ENCODE results near the gene SEC23IP.

The SEC23IP gene

DNA sequence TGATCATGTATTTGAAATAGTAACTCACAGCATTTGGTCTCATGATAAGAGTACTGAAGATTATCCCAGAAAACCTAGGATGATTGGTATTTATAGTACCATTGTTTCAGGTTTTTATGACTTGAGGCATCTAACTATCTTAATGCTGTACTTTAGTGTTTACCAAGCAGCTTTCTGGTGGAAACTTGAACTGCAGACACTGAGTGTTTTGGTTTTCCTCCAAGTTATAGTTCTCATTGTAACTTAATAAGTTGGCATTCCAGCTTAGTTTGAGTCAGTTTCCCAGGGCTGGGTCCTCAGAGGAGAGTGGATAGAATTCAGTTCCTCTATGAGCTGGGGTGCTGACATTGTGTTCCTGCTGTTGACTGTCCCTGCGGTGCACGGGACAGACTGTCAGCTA is 50.4 kb downstream of the SEC23IP start:
- DNase-seq = no peak

DNA sequence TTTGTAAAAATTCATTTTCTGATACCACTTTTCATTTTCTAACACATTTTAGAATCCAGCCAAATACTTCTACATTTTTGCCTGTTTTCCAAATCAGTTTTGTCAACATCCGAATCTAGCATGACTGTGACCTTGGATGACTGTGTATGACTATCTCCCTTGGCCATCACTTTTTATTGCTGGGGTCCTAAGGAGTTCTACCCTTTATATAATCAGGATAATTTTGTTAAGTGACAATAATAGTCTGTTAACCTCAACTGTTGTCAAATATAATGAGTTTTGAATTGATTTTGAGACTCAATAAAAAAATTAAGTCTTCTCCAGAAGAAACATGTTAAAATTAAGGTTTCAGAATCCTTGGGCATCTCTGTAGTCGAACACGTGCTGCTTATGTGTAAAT is 53.3 kb downstream of the SEC23IP start:
- no peak for DNase-seq

DNA sequence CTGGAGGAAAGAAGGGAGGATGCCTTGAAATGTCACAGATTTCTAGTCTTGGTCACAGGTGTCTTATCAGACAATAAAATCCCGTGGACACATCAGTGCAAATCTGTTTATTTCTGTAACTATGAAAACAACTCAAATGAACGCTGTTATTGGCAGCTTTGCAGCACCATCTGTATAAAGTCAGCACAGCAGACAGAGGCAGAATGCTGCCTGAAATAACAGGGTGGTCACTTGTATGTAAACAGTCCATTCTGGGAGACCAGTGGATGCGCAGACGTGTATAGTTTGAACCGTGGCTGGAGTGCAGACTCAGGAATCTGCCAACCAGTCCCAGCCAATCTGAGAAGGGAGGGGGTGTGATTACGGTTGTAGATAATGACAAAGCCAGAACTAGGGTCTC is 54.8 kb downstream of the SEC23IP start:
- no peak for DNase-seq

DNA sequence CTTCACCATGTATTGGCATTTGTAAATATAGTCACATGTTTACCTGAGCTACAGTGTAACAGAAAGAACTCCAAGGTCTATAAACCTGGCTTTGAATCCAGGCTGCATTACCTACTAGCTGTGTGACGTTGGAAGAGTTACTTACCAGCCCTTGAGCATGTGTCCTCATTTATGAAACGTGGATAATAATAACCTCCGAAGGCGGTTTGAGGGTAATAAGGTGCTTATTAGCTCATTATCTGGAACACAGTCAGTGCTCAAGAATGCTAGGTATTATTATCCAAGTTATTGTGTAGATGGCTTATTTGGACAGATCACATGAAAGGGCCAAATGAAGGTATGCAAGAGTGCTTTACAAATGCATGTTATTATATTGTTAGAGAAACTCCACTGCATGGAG is 64.9 kb downstream of the SEC23IP start:
- DNase-seq = no peak

DNA sequence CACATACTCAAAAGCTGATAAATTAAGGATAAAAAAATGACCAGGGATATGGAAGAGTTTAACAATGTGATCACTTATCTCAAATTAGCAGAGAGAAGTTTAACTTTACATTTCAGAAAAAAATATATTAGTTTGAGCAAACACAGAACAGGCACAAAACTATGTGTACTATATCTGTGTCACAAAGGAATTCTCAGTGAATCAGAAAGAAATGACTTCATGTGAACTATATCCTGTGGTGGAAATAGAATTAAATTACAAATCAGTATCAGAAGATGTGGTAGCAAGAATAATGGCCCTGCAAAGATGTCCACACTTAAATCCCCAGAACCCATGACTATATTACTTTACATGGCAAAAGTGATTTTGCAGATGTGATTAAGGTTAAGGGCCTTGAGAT is 70.3 kb downstream of the SEC23IP start:
- DNase-seq = no peak

DNA sequence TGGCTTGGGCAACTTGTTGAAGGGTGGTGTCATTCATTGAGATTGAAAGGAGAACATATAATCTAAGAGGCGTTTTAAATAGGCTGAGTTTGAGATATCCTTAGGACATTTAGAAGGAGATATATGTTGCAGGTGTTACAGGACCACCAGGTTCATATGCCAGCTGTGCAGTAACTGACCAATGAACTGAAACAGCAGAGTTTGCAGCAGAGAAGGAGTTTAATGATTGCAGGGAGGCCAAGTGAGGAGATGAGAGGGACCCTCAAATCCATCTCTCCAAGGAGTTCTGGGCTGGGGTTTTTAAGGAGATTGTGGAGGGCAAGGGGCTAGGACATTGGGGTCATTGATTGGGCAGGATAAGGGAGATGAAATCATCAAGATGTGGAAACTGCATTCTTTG is 74.5 kb downstream of the SEC23IP start:
- no peak for DNase-seq

DNA sequence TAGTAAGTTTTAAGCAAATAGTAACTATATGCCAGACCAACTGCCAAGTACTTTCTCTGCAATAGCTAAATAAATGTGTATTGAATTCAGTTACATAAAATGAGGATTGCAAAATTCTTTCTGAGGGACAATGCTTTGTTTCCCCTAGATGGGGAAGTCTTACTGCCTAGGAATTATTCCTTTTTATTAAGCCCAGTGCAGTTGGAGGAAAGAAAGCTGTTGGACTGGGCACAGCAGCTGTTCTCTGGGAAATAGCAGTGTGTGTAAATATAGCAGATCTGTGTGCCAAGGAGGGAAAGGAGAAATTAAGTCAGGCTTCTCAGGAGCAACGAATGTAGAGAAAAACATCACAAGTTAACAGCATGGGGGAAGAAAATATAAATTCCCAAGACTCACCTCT is 77.1 kb downstream of the SEC23IP start:
- no peak for DNase-seq

DNA sequence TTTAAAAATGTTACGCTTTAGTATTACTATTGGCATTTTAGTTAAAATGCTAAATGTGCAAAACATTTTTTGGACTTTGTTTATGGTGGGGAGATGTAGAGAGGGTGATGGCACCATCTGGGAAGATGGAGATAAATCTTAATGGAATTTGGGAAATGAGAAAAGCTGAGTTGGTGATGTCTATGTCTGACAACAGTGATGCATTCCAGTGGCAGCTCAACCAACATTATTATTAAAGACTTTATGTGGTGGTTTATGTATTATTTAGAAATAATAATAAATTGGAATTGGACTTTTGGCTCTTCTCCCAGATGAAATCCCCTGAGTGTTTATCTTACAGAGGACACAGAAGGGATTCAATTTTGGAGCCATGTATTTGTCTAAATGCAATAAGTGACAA is 77.6 kb downstream of the SEC23IP start:
- DNase-seq = no peak

DNA sequence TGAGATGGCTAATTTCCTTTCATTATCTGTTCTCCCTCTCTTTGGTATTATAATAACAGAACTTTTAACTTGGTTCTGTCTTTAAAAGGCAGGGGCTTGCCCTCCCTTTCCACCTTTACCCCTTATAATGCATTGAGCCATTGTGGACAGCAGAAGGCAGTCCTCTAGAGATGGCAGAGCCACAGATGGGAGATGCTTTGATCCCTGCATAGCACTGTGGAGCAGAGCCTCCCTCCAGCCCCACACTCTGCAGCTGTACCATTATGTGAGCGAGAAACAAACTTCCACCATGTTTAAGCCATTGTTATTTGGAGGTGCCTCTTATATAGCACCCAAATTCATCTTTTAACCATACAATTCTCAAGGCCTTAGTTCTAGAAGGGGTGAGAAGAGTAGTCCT is 78.4 kb downstream of the SEC23IP start:
- DNase-seq = no peak

DNA sequence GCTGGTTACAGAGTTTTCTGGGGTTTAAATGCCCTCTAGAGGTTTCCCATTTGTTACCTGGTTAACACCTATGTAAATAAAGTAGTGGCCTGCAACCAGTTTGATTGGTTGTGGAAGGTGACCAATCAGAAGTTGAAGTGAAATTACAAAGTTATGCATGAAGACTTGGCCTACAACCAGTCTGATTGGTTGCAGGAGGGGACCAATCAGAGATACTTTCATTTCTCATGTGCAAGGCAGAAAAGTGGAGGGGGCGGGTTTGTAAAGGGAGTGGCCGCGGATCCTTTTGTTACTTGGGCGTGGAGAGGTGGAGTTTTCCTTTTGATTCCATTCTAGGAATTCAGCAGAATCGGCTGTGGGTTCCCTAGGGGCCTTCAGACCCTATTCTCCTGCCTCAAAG is 80.8 kb downstream of the SEC23IP start:
- peak; percentile 16 for DNase-seq

DNA sequence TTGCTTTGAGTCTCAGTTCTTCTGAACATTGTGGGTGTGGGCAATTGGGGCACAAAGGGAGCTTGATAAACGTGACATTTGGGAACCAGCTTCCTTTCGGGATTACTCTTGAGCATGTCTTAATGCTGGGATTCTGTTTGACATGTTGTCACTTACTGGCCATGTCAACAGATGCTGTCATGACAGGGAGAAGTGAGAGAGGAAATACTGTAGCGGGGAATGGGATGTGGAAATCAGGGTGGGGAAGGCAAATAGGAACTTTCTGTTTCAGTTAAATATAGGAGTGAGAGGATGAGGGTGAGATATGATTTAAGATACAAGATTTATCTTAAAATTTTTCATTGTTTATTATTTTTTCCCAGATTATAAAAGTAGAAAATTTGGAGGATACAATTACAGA is 83.9 kb downstream of the SEC23IP start:
- DNase-seq = no peak

DNA sequence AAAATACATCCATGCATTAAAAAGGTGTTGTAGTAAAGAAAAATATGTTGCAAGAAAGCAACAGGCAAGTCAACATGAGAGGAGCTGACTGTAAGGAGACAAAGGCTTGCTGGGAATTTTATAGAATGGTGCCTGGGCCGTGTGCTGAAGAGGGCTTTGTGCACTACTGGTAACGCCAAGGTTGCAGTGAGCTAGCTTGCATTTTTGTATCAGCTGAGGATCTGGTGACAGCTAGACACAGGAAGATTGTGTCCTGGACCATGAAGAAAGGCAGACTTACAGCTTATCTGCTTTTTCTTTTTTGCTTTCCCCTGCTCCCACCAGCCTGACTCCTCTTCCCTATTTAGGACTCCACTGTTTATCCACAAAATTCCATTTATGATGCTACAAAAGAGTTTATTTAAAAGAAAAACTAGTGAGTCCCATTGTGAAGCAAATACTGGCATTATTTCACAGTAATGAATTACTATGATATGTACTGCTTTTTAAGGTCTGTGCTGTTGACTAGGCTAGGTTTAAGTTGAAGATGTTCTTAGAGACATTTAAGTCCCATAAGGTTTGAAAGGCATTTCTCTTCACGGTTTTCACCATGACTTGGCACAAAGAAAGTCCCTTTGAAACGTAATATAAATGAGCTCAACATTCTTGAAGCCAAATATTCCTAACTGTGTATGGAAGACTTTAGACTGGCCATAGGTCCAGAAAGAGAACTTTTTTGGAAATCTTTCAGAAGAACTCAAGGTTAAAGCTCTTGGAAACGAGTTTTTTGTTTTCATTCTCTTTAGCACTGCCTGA is 88.6 kb downstream of the SEC23IP start:
- DNase-seq = no peak

DNA sequence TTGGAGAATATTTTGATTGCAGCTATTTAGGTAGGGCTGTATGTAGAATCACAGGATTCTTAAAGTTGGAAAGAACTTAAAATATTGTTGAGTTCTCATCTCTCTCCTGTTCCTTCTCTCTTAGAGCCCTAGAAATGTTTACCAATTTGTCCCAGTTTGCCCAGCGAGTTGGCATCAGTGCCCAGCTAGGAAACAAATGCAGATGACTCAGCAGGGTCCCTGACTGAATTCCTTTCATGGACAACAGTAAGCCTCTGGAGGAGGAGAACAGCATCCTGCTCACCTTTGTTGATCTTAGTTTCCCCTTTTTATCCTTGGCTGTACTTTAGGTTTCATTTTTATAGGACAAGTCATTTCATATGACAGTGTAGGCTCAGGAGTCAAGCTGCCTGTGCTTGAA is 89.3 kb downstream of the SEC23IP start:
- DNase-seq = no peak

DNA sequence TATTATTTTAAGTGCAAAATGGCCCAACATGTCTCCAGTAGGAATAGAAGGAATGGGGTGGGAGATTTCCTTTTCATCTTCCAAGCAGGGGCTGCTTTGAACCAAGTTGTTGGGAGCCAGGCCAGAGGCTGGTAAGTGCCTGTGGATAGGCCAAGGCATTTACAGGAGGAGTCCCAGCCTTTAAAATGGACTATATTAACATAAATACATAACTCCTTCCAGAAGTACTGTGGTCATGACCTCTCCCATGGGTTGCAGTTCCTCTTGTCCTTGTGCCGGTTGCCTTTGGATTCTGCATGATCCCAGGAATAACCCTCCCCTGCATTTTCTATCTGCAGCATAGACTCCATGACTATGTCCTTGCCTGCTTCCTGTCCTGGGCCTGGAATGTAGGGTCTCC is 95.8 kb downstream of the SEC23IP start:
- DNase-seq = no peak

DNA sequence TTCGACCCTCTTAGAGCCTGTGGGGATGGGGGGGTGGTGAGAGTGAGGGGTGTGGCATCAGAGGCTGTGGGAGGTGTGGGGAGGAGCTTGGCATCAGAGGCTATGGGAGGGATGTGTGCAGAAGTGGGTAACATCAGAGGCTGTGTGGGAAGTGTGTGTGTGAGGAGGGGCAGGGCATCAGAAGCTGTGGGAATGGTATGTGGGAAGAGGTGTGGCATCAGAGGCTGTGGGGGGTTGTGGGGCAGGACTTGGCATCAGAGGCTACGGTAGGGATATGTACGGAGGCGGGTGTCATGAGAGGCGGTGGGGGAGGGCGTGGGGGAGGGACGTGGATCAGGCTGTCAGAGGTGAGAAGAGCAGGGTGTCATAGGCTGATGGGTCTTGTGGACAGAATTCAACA is 97.4 kb downstream of the SEC23IP start:
- DNase-seq = no peak

DNA sequence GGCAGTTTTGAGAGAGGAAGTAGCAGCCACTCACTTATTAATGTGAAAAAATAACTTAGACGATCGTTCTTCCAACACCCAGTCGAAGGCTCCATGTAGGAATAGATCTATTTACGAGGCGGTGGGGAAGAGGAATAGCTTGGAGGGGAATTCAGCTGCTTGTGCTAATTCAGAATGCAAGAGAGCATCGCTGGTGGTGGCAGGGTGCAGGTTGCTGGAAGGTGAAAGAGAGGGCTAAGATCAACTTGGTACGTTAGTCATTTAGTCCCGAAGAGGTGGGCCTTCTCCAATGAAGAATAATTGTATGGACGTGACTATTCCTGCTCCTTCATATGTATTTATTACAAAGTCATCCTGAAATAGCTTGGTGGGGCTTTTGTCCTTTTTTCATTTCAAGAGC is 98.5 kb downstream of the SEC23IP start:
- no peak for DNase-seq

DNA sequence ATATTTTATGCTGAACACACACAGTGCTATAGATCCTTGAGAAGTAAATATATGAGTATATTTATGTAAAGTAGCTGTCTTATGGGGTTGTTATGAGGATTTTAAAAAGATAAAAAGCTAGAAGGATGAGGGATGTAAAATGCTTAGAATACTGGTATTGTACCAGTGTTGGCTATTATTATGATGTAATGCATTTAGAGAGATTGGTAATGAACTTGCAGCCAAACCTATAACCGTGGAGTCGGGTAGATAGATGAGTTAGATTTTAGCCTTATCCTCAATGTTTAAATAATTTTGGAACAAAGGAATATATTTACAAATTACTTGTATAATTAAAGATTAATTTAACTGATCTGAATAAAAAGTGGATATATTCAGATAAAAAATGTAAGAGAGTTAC is 99.3 kb downstream of the SEC23IP start:
- DNase-seq = no peak
